Stimulated activated naive CD8-positive, alpha-beta T cell treated with anti-CD3 and anti-CD28 coated beads, Interleukin-15, Interleukin-2, amounts not matched to agents 100 ng/mL and 50 ng/mL, for 24 hours (primary cell): ENCODE data around the gene C18orf32.

Source experiments
- H3K27ac Mint-ChIP-seq: one replicate; pipeline ENCODE4 v1.8.0; 2021; ENCODE audit warnings: mild to moderate bottlenecking, mixed read lengths
- H3K27me3 Mint-ChIP-seq: one replicate; pipeline ENCODE4 v1.8.0; 2021; ENCODE audit warnings: mixed read lengths
- H3K36me3 Mint-ChIP-seq: one replicate; pipeline ENCODE4 v1.8.0; 2021; ENCODE audit warnings: low read depth, mixed read lengths
- H3K4me1 Mint-ChIP-seq: one replicate; pipeline ENCODE4 v1.8.0; 2021; ENCODE audit warnings: low read depth, mixed read lengths
- H3K4me3 Mint-ChIP-seq: one replicate; pipeline ENCODE4 v1.8.0; 2021; ENCODE audit warnings: mild to moderate bottlenecking, mixed read lengths
- H3K9me3 Mint-ChIP-seq: one replicate; pipeline ENCODE4 v1.8.0; 2021; ENCODE audit warnings: mixed read lengths

Gene C18orf32

DNA sequence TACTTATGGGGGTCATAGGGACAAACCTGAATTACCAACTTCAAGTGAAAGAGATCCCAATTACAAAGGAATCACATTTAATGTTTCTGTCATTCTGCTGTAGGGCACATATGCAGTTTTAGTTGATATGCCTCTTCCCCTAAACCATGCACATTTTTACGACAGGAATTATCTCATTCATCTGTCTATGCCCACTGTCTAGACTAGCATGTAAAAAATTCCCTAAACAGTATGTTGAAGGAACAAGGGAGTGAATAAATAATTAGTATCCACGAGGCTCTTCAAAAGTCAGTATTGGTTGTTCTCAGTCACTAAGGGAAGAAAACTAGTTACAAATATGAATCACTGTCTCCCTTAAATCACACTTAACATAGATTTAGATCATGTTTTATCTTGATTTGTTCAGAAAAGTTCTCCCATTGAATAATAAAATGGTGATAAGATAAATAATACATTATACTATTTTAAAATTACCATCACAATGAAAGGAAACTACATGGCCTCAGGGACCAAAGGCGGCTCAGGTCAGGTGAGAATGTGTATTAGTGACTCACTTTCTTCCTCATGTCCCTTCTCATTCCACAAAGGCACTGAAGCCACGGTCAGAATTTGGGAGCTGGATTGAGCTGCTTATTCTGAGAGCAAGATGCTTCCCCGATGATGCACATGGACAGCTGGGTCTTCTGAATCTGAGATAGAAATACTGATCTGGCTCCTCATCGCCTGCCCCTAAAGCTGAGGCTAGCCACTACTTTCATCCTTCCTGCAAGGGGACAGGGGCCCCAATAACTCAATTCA lies 55.7 kb downstream of the C18orf32 start:
- H3K27ac Mint-ChIP-seq: no peak overlapping the region
- no peak overlapping the region for H3K4me3 Mint-ChIP-seq
- H3K4me1 Mint-ChIP-seq: no peaks in the 10 kb centered on the region
- H3K36me3 Mint-ChIP-seq: peaks cover 34% of the 10 kb centered on the region
- no peaks in the 10 kb centered on the region for H3K27me3 Mint-ChIP-seq
- H3K9me3 Mint-ChIP-seq: no peaks in the 10 kb centered on the region
